Thoracic aorta endothelial cell (primary cell): Measurements from ENCODE around the gene INSC. TPM values are rescaled to one million over a fixed set of nuclear protein-coding genes. Genes with fewer than 3 reads are reported as not detected.

Experiments used
- total RNA-seq: library from RNA; depleted of rRNA; stranded (reverse); fragments of >200 nt; gene quantifications from 2 replicates; pipeline ENCODE4 v1.2.3, GENCODE V29; 2012

The INSC gene
- 0.07 TPM in 1 of 2 replicates, not detected in the other for total RNA-seq

GRCh38 chr11:15114501-15115475, at the start of gene INSC:
TSS of gene INSC (plus strand) at chr11:15114923. CDS start at chr11:15149175, 34,252 bp downstream.

GRCh38 chr11:15073361-15074205, 41.1 kb upstream of the INSC start, which contains the start of gene CALCB:
TSS of gene CALCB (plus strand) at chr11:15073593. CDS start at chr11:15074719, 1,126 bp downstream.

Other genes starting within 250 kb of the INSC start
- gene CYP2R1, start 222.7 kb upstream of the INSC start, total RNA-seq, result 14.2 and 18.2 TPM in 2 replicates
- not detected in 2 replicates for gene CALCA, start 142.6 kb upstream of the INSC start, total RNA-seq
- not detected in 2 replicates for gene CALCB, start 41.3 kb upstream of the INSC start, total RNA-seq